GM12891 (cell line): ENCODE measurements around the gene METRNL.

Source experiments
- POLR2A ChIP-seq: IDR thresholded peaks from 2 replicates; pipeline ENCODE4 v1.6.1; 2011; ENCODE audit warnings: low read depth, low read length, control low read depth
- TAF1 ChIP-seq: IDR thresholded peaks from 2 replicates; pipeline ENCODE4 v1.6.1; 2011; ENCODE audit warnings: low read depth, low read length, control low read depth

DNA sequence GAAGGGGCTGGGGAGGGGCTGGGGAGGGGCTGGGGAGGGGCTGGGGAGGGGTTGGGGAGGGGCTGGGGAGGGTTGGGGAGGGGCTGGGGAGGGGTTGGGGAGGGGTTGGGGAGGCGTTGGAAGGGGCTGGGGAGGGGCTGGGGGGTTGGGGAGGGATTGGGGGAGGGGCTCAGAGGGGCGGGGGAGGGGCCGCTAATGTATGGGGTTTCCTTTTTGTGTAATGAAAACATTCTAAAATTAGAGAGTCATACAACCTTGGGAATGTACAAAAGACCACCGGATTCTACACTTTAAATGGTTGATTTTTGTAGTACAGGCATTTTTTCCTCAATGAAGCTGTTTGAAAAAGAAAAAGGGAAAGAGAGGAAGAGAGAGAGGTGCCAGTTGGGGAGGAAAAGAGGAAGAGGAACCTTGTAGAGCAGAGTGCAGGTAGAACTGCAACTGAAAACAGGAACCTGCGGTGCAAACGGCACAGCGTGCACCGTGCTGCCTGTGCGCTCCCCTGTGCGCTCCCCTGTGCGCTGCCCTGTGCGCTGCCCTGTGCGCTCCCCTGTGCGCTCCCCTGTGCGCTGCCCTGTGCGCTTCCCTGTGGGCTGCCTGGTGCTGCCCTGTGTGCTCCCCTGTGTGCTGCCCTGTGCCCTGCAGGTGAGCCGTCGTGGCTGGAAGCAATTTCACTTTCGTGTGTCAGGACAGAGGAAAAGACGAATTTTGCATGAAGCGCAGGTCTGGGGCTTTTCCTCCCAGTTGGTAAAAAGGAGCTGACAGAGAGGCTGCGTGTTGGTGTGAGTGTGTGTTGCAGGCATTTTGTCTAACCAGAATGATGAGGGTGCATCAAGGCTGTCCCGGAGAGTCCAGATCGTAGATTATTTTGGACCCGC lies 40.8 kb downstream of the METRNL start:
- TF ChIP-seq TAF1 (no peak), POLR2A (no peak)
